ENCODE results near the gene IGDCC3.

Gene IGDCC3

GRCh38 chr15:65377976-65378366 is at the start of gene IGDCC3:
IGDCC3 (minus strand) TSS chr15:65378002; CDS start chr15:65377788, 214 bp downstream.
- peak; percentile 97 for DNase-seq (ENCODE audit: low spot score)

DNA sequence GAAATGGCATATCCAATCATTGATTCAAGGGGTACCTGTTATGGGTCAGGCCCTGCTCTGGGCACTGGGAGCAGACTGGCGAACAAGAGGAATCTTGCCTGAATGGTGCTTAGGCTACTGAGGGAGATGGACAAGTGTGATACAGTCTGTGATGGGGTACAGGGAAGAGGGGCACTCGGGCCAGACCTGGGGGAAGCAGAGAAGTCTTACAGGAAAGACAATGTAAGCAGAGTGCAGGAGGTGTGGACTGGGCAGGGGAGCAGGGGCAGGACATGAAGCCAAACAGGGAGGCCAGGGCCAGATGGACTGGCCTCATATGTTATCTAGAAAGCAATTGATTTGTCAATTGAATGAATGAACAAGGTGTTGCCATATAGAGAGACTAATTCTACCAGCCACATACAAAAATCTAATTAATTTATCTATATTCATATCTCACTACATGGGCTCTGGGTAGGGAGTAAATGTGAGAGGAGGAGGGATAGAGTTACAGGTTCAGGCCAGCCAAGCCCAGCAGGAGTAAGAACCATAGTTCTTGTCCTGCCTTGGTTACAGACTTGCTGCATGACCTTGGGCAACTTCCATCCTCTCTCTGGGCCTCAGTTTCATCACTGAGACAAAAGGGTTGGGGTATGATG is 48.5 kb upstream of the IGDCC3 start:
- DNase-seq (ENCODE audit: low spot score) = no peak

GRCh38 chr15:65424683-65425082 is 46.9 kb upstream of the IGDCC3 start:
- DNase-seq (ENCODE audit: low spot score) = no peak

GRCh38 chr15:65423976-65424679 is 46.3 kb upstream of the IGDCC3 start:
- no peak for DNase-seq (ENCODE audit: low spot score)

GRCh38 chr15:65423150-65423975 is 45.6 kb upstream of the IGDCC3 start:
- DNase-seq (ENCODE audit: low spot score) = peak; percentile 49

DNA sequence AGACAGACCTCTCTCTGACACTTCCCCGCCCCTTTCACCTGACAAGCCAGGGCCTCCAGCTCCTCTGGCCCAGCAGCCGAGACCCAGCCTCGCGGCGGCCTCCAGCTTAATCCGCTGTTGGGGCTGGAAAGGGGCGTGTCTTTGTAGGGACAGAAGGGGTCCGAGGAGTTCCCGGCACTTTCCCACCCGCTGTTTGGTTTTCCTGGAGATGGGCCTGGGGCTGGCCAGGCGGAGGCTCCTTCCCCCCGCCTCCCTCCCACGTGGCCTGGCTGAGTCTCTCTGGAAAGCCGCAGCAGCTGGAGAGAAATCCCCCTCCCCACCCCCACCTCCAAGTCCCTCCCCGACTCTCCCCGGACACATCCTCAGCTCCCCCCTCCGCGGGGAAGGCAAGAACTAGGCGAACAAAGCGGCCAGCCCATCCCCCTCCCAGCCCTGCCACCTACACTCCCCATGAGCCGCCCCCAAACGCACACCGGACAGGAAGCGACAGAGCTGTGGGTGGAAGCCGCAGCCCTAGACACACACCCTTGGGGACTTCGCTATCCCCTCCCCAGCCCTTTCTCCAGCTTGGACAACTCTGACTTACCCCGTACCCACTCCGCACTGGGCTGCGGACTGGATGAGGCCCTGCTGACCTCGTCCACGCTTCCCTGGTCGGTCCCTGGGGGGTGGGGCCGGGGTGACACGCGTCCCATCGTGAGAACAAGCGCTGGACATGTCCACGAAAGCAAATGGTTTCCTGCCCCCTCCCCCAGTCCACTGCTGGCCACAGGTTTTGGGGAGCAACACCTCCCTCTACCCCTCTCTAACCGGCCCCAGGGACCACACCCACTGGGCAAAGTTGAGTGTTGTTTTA is 43.8 kb upstream of the IGDCC3 start:
- peak; percentile 87 for DNase-seq (ENCODE audit: low spot score)

- no peak for DNase-seq (ENCODE audit: low spot score)
These were observed 43.2 kb upstream of the IGDCC3 start for GRCh38 chr15:65420975-65421359.

GRCh38 chr15:65418596-65418995 is 40.8 kb upstream of the IGDCC3 start:
- no peak for DNase-seq (ENCODE audit: low spot score)

DNA sequence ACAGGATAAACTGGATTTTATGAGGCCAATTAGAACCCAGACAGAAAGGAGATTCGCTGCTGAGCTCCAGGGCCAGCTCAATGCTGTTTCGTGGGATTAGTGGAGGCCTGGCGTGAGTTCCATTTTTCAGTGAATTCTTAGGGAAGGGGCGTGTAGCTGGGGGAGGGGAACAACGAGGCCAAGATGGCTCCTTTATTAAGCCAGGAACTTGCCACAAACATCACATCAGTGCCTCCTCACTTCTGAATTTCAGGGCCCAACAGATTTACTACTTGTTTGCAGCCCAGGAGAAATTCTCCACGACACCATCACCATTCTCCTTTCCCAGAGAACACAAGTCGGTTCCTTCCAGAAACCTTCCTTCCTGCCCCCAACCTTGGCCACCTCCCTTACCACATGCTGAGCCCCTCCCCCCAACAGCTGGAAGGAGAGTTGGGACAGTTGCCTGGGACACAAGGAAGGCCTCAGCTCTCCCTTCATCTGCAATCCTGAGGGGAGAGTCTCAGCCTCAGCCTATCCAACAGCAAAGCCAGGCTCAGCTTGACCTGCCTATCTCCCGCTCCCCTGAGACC is 39.1 kb upstream of the IGDCC3 start:
- DNase-seq (ENCODE audit: low spot score) = peak; percentile 57

- DNase-seq (ENCODE audit: low spot score) = peak; percentile 86
These were observed 37.2 kb upstream of the IGDCC3 start for GRCh38 chr15:65414841-65415621.

- DNase-seq (ENCODE audit: low spot score) = no peak
These were observed 36.0 kb upstream of the IGDCC3 start for GRCh38 chr15:65413760-65414144.

DNA sequence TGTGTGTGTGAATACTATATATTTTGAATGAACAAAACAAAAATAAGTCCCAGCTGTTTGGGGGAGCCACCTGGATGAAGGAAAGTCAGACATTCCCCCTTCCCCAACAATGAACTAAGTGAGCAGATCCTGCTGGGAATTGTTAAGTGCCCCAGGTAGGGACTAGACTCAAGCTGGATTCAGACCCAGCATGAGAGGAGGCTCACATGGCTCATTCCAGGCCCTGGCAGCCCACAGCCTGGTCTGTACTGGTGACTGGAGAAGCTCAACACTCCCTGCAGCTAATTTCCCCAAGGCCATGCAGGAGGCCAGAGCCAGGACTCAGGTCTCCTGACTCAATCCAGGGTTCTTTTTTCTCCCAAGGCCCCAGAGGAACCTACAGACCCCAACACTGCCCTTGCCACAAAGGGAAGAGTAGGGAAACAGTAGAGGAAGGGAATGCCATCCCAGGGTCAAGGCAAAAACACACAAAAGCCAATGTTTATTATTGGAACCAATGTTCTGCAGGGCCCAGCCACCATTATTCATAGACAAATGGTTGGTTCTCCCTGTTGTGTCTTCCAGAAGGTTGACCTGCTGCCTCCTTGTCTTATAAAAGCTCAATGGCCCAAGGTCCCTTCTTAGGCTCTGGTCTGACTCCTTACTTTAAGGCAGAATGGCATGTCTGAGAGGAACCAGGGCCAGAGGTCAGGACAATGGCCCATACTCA is 35.4 kb upstream of the IGDCC3 start:
- no peak for DNase-seq (ENCODE audit: low spot score)

DNA sequence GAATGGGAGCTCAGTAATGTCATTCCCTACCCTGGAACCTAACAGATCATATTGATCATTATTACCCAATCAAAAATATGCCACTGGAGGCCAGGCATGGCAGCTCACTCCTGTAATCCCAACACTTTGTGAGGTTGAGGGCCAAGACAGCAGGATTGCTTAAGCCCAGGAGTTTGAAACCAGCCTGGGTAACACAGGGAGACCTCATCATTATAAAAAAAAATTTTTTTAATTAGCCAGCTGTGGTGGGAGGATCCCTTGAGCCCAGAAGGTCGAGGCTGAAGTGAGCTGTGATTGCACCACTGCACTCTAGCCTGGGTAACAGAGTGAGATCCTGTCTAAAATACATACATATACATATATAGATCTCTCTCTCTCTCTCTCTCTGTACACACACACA is 34.8 kb upstream of the IGDCC3 start:
- DNase-seq (ENCODE audit: low spot score) = no peak

DNA sequence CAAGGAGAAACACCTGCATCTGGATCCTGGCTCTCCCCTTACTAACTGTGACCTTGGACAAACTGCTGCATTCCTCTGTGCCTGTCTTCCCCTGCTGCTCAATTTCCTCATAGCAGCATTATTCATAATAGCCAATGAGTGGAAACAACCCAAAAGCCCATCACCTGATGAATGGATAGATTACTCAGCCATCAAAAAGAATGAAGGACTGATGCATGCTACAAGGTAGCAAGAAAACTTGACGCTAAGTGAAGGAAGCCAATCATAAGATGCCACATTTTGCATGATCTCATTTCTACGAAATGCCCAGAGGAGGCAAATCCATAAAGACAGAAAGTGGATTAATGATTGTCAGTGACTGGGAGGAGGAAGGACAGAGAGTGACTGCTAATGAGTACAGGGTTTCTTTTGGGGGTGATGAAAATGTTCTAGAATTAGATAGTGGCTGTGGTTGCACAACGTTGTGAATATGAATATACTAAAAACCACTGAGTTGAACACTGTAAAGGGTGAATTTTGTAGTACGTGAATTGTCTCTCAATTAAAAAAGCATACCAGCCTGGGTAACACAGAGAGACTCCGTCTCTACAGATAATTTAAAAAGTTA is 33.8 kb upstream of the IGDCC3 start:
- DNase-seq (ENCODE audit: low spot score) = no peak

GRCh38 chr15:65410972-65411371 is 33.2 kb upstream of the IGDCC3 start:
- DNase-seq (ENCODE audit: low spot score) = no peak

GRCh38 chr15:65410036-65410435 is 32.2 kb upstream of the IGDCC3 start:
- DNase-seq (ENCODE audit: low spot score) = no peak

GRCh38 chr15:65409036-65409631 is 31.3 kb upstream of the IGDCC3 start:
- no peak for DNase-seq (ENCODE audit: low spot score)

DNA sequence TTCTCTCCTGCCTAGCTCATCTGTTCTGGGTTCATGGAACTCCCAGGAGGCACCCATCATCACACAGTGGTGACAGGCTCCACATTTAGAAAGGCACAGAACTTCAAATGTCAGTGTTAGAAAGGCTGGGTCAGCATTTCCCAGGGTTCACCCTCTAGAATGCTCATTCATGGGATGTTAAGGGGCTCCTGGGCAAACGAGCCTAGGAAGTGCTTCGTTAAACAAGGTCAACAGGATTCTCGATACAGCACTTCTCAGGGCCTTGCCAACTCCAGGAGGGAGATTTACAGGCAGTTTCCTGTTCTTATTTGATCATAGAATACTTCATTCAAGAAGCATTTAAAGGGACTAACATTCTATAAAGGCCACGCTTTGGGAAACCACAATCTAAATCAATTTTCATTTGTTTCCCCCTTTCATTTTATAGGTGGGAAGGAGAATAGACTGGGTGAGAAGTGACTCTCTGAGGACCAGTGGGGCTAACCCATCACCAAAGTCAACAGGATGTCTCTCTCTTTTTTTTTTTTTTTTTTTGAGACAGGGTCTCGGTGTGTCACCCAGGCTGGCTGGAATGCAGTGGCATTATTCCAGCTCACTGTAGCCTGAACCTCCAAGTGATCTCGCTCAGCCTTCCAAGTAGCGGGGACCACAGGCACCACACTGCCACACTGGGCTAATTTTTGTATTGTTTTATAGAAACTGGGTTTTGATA is 30.7 kb upstream of the IGDCC3 start:
- no peak for DNase-seq (ENCODE audit: low spot score)
